ENCODE data around the gene PRPSAP1.

The PRPSAP1 gene

DNA sequence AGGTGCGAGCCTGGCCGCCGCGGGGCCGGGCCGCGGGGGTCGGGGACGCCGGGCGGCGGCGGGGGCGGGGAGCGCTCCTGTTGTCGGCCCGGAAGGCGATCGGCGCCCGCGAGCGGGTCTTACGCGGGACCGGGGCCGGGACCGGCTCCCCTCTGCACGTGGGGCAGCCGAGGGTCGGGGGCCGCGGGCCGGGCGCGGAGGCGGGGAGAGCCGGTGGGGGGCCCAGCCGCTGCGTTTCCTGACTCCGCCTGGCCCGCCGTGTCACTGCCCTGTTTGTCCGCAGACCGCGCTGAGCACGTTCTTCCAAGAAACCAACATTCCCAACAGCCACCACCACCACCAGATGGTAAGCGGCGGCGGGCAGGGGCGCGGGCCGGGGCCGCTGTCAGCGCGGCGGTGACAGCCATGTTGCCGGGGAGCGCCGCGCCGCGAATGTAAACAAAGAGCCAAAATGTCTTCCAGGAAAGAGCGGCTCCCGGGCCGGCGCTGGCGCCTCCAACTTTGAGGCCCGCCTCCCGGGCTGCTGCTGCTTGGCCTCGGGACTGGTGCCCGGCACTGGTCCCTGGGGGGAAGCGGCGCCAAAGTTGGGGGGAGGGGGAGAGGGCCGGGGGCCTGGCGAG, 88.0 kb downstream of the PRPSAP1 start (continued):
- TF ChIP-seq, protein P1, sequence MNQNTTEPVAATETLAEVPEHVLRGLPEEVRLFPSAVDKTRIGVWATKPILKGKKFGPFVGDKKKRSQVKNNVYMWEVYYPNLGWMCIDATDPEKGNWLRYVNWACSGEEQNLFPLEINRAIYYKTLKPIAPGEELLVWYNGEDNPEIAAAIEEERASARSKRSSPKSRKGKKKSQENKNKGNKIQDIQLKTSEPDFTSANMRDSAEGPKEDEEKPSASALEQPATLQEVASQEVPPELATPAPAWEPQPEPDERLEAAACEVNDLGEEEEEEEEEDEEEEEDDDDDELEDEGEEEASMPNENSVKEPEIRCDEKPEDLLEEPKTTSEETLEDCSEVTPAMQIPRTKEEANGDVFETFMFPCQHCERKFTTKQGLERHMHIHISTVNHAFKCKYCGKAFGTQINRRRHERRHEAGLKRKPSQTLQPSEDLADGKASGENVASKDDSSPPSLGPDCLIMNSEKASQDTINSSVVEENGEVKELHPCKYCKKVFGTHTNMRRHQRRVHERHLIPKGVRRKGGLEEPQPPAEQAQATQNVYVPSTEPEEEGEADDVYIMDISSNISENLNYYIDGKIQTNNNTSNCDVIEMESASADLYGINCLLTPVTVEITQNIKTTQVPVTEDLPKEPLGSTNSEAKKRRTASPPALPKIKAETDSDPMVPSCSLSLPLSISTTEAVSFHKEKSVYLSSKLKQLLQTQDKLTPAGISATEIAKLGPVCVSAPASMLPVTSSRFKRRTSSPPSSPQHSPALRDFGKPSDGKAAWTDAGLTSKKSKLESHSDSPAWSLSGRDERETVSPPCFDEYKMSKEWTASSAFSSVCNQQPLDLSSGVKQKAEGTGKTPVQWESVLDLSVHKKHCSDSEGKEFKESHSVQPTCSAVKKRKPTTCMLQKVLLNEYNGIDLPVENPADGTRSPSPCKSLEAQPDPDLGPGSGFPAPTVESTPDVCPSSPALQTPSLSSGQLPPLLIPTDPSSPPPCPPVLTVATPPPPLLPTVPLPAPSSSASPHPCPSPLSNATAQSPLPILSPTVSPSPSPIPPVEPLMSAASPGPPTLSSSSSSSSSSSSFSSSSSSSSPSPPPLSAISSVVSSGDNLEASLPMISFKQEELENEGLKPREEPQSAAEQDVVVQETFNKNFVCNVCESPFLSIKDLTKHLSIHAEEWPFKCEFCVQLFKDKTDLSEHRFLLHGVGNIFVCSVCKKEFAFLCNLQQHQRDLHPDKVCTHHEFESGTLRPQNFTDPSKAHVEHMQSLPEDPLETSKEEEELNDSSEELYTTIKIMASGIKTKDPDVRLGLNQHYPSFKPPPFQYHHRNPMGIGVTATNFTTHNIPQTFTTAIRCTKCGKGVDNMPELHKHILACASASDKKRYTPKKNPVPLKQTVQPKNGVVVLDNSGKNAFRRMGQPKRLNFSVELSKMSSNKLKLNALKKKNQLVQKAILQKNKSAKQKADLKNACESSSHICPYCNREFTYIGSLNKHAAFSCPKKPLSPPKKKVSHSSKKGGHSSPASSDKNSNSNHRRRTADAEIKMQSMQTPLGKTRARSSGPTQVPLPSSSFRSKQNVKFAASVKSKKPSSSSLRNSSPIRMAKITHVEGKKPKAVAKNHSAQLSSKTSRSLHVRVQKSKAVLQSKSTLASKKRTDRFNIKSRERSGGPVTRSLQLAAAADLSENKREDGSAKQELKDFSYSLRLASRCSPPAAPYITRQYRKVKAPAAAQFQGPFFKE (tag by site-specific recombination; IDR thresholded peaks at IDR 0.05; ENCODE audit: borderline replicate concordance) = no peak
- peak; percentile 62; the same call in 1 of the 2 replicates for TF ChIP-seq ZBTB20 (tag by site-specific recombination; IDR thresholded peaks at IDR 0.05)
- TF ChIP-seq ZNF16 (tag by site-specific recombination; IDR thresholded peaks at IDR 0.05; ENCODE audit: low read depth) = no peak
- no peak for TF ChIP-seq ZNF473 (tag by site-specific recombination; IDR thresholded peaks at IDR 0.05)
- TF ChIP-seq, protein P2, sequence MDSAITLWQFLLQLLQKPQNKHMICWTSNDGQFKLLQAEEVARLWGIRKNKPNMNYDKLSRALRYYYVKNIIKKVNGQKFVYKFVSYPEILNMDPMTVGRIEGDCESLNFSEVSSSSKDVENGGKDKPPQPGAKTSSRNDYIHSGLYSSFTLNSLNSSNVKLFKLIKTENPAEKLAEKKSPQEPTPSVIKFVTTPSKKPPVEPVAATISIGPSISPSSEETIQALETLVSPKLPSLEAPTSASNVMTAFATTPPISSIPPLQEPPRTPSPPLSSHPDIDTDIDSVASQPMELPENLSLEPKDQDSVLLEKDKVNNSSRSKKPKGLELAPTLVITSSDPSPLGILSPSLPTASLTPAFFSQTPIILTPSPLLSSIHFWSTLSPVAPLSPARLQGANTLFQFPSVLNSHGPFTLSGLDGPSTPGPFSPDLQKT (IDR thresholded peaks at IDR 0.05; ENCODE audit: borderline replicate concordance, low read depth, low read length) = no peak
- TF ChIP-seq, protein P3, sequence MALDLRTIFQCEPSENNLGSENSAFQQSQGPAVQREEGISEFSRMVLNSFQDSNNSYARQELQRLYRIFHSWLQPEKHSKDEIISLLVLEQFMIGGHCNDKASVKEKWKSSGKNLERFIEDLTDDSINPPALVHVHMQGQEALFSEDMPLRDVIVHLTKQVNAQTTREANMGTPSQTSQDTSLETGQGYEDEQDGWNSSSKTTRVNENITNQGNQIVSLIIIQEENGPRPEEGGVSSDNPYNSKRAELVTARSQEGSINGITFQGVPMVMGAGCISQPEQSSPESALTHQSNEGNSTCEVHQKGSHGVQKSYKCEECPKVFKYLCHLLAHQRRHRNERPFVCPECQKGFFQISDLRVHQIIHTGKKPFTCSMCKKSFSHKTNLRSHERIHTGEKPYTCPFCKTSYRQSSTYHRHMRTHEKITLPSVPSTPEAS (tag by site-specific recombination; IDR thresholded peaks at IDR 0.05) = no peak
- TF ChIP-seq SCRT2 (tag by site-specific recombination; IDR thresholded peaks at IDR 0.05) = no peak
- peak; percentile 61 for TF ChIP-seq YY2 (tag by site-specific recombination; IDR thresholded peaks at IDR 0.05)
- TF ChIP-seq, protein P4, sequence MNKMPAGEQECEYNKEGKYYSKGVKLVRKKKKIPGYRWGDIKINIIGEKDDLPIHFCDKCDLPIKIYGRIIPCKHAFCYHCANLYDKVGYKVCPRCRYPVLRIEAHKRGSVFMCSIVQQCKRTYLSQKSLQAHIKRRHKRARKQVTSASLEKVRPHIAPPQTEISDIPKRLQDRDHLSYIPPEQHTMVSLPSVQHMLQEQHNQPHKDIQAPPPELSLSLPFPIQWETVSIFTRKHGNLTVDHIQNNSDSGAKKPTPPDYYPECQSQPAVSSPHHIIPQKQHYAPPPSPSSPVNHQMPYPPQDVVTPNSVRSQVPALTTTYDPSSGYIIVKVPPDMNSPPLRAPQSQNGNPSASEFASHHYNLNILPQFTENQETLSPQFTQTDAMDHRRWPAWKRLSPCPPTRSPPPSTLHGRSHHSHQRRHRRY (tag by site-specific recombination; IDR thresholded peaks at IDR 0.05) = no peak
- TF ChIP-seq EGR2 (tag by site-specific recombination; IDR thresholded peaks at IDR 0.05; ENCODE audit: low read depth) = no peak
- no peak for TF ChIP-seq ZNF2 (tag by site-specific recombination; IDR thresholded peaks at IDR 0.05)
- no peak for TF ChIP-seq ZNF426 (tag by site-specific recombination; IDR thresholded peaks at IDR 0.05)
- 0 out of 2 replicates have a peak, but pooled peaks have one; percentile 11 for TF ChIP-seq ZBTB48 (tag by site-specific recombination; IDR thresholded peaks at IDR 0.05)
- TF ChIP-seq ZNF311 (tag by site-specific recombination; IDR thresholded peaks at IDR 0.05; ENCODE audit: borderline replicate concordance) = no peak
- no peak for TF ChIP-seq KLF8 (tag by site-specific recombination; IDR thresholded peaks at IDR 0.05)
- TF ChIP-seq ZNF677 (tag by site-specific recombination; IDR thresholded peaks at IDR 0.05) = no peak
- TF ChIP-seq ZNF175 (tag by site-specific recombination; IDR thresholded peaks at IDR 0.05) = no peak
- no peak for TF ChIP-seq ZNF560 (tag by site-specific recombination; IDR thresholded peaks at IDR 0.05; ENCODE audit: borderline replicate concordance)
- 0 out of 2 replicates have a peak, but pooled peaks have one; percentile 26 for TF ChIP-seq ZNF629 (tag by site-specific recombination; IDR thresholded peaks at IDR 0.05)
- no peak for TF ChIP-seq ZNF707 (tag by site-specific recombination; IDR thresholded peaks at IDR 0.05)
- peak; percentile 67; the same call in 1 of the 2 replicates for TF ChIP-seq ZSCAN30 (tag by site-specific recombination; IDR thresholded peaks at IDR 0.05)
- no peak for TF ChIP-seq REPIN1 (tag by site-specific recombination; IDR thresholded peaks at IDR 0.05; ENCODE audit: low read depth)
- peak; percentile 91 for TF ChIP-seq YY1 (tag by site-specific recombination; IDR thresholded peaks at IDR 0.05)
- no peak for TF ChIP-seq ZFP37 (tag by site-specific recombination; IDR thresholded peaks at IDR 0.05)
- TF ChIP-seq SP2 (tag by site-specific recombination; IDR thresholded peaks at IDR 0.05) = no peak
- TF ChIP-seq ZNF155 (tag by site-specific recombination; IDR thresholded peaks at IDR 0.05) = no peak
- no peak for TF ChIP-seq ZNF530 (tag by site-specific recombination; IDR thresholded peaks at IDR 0.05; ENCODE audit: low read depth)
- TF ChIP-seq ZNF324 (tag by site-specific recombination; IDR thresholded peaks at IDR 0.05) = no peak
- TF ChIP-seq HOXA7 (CRISPR knock-in tag; IDR thresholded peaks at IDR 0.05; ENCODE audit: borderline replicate concordance) = no peak
- 0 out of 2 replicates have a peak, but pooled peaks have one; percentile 5 for TF ChIP-seq GLIS1 (tag by site-specific recombination; IDR thresholded peaks at IDR 0.05)
- peak; percentile 62 for TF ChIP-seq ZNF341 (tag by site-specific recombination; IDR thresholded peaks at IDR 0.05; ENCODE audit: low read depth)
- no peak for TF ChIP-seq OSR2 (tag by site-specific recombination; IDR thresholded peaks at IDR 0.05)
- TF ChIP-seq ZNF558 (tag by site-specific recombination; IDR thresholded peaks at IDR 0.05) = no peak

Data from HEK293 (cell line).